ENCODE measurements around the gene HKDC1.
"Not testable (repeated sequence)": the region's sequence is repeated elsewhere in the genome, so short reads cannot be mapped to it uniquely, and the experiment has no call there.

The HKDC1 gene

DNA sequence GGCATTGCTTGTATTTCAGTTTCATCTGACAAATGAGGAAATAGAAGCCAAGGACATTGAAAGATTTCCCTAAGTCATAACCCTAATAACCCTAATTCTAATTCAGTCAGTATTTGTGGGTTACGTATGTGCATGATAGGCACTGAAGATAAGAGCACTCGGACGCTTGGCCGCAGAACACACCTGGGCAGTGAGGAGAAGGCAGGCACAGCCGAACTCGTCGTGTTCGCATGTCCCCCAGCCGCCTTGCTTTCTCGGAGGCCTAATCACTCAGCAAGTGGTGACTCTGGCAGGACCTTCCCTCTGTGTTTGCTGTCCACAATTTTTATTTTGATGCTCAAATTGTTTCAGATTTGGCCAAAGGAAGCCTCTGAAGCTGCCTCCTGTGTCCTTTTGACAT, 23.7 kb downstream of the HKDC1 start:
- no peak for DNase-seq

GRCh38 chr10:69246036-69246435, 25.9 kb downstream of the HKDC1 start:
- no peak for DNase-seq

GRCh38 chr10:69246581-69247312, 26.6 kb downstream of the HKDC1 start:
- DNase-seq, result no peak

DNA sequence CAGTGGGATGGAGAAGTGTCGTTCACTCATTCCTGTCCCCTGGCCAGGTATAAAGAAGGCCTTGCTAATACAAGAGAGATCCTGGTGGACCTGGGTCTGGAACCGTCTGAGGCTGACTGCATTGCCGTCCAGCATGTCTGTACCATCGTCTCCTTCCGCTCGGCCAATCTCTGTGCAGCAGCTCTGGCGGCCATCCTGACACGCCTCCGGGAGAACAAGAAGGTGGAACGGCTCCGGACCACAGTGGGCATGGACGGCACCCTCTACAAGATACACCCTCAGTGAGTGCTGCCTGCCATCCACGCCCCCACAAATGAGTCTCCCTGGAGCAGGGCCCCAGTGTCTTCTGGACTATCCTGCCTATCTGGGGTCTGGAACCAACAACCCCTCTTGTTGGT, 27.2 kb downstream of the HKDC1 start:
- no peak for DNase-seq

DNA sequence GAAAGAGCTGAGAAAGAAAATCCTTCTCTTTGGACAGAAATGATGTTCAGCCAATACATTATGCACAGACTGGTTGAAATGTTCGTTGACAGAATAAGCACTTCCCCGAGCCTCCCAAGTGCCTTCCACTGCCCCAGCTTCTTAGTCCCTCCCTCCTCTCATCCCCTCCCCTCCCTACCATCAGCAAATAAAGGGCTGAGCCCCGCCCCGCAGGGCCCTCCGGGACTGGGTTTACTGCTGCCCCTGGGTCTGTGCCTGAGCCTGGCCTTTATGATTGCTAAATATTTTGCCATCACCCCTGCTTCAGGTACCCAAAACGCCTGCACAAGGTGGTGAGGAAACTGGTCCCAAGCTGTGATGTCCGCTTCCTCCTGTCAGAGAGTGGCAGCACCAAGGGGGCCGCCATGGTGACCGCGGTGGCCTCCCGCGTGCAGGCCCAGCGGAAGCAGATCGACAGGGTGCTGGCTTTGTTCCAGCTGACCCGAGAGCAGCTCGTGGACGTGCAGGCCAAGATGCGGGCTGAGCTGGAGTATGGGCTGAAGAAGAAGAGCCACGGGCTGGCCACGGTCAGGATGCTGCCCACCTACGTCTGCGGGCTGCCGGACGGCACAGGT, 28.1 kb downstream of the HKDC1 start:
- DNase-seq, result no peak

GRCh38 chr10:69250041-69250440, 29.9 kb downstream of the HKDC1 start:
- no peak for DNase-seq

- DNase-seq, result not testable (repeated sequence)
Measured at GRCh38 chr10:69251417-69251816, 31.3 kb downstream of the HKDC1 start.

- no peak for DNase-seq
Measured at GRCh38 chr10:69253171-69253570, 33.0 kb downstream of the HKDC1 start.

DNA sequence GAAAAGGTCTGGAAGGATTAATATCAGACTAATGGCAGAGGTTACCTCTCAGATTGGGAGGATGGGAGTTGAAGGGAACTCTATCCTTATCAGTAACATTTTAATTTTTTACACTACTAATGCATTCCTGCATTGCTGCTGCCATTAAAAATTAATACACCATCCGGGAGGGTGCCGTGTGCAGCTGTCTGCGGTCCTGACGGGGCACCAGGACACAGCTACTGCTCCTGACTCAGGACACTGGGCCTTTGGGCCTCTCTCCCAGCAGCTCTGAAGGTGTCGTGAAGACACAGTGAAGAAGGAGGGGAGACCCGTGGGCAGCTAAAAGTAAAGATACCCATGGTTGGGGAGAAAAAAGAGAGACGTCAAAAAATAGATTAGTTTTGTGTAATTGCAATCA, 34.7 kb downstream of the HKDC1 start:
- DNase-seq, result no peak

DNA sequence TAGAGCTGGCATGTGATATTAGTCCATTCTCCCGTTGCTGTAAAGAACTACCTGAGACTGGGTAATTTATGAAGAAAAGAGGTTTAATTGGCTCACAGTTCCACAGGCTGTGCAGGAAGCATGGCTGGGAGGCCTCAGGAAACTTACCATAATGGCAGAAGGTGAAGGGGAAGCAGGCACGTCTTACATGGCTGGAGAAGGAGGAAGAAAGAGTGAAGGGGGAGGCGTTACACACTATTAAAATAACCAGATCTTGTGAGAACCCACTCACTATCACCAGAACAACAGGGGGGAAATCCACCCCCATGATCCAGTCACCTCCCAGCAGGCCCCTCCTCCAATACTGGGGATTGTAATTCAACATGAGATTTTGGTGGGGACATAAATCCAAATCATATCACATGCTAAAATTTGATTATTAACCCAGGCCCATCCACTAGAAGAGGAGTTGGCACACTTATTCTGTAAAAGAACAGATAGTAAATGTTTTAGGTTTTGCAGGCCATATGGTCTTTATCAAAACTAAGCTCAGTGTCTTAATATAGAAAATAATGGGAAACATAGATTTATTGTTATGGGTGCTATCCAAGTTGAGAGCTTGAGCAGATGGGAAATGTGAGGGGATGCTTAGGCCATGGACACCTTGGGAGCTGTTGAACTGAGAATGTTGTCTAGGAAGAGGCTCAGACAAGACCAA, 39.6 kb downstream of the HKDC1 start:
- DNase-seq, result no peak

DNA sequence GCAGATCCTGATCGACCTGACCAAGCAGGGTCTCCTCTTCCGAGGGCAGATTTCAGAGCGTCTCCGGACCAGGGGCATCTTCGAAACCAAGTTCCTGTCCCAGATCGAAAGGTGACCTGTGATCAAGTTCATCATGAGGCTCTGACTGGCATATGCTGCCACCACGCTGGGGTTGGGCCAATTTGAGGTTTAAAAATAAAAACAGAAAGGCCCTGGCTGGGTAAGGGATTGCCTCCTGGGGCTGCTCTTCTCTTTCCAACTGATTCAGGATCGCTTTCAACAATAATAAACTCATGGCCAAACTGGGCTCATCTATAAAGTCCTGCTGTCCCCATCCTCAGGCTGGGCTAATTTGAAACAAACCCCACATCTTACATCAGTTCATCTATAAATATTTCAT, 41.1 kb downstream of the HKDC1 start:
- DNase-seq, result no peak

DNA sequence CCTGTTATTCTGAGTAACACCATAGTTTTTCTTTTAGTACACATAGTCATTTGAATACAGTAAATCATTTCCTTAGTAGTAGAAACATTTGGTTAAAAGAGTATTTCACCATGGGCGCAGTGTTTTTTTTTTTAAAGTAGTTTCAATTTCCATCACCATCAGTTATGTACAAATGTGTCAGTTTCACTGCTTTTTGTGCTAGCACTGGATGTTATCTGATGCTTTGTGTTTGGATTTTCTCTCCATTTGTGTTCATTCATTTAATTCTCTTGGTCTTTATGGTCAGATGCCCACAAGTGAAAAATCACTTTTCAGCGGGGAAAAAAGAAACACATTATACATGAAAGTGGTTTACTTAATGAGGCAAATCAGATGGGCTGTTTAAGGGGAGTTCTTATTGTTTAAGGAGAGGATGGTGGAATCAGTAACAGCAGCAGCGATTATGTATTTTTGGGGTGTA, 42.2 kb downstream of the HKDC1 start:
- DNase-seq, result no peak

DNA sequence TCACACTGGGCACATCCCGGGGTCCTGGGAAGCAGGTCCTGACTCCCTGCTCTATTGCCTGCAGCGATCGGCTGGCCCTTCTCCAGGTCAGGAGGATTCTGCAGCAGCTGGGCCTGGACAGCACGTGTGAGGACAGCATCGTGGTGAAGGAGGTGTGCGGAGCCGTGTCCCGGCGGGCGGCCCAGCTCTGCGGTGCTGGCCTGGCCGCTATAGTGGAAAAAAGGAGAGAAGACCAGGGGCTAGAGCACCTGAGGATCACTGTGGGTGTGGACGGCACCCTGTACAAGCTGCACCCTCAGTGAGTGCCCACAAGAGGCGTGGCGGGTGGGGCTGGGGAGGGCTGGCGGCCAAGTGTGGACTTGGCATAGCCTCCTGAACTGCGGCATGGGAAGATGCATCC, 45.4 kb downstream of the HKDC1 start:
- no peak for DNase-seq

DNA sequence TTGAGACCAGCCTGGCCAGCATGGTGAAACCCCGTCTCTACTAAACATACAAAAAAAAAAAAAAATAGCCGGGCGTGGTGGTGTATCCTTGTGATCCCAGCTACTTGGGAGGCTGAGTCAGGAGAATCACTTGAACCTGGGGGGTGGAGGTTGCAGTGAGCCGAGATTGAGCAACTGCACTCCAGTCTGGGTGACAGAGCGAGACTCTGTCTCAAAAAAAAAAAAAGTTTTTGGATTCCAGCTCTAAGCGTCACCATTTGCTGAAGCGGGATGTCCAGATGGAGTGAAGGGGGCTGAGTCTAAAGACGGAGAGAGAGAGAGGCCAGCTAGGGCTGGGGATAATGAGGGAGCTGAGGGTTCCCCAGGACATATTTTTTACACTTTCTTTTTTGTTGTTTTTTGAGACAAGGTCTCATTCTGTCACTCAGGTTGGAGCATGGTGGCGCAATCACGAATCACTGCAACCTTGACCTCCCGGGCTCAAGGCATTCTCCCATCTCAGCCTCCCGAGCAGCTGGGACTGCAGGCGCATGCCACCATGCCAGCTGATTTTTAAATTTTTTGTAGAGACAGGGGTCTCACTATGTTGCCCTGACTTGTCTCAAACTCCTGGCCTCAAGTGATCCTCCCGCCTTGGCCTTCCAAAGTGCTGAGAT, 48.8 kb downstream of the HKDC1 start:
- DNase-seq, result no peak

DNA sequence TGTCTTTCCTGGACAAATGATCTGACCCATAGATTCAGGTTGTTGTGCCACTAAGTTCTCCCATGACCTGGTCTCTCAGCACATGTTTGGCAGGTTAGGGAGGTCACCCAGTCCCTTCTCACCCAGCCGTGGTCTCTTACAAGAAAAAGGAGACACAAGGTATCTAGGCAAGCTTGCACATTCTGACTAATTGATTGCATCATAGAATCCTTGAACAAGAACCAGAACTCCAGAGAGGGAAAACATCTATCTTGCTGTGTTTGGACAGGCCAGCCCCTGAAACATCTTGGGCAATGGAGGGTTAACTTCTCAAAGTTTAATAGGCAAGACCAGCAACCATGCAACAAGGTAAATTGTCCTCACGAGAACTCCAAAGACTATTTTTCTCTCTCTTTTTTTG, 49.6 kb downstream of the HKDC1 start:
- no peak for DNase-seq

DNA sequence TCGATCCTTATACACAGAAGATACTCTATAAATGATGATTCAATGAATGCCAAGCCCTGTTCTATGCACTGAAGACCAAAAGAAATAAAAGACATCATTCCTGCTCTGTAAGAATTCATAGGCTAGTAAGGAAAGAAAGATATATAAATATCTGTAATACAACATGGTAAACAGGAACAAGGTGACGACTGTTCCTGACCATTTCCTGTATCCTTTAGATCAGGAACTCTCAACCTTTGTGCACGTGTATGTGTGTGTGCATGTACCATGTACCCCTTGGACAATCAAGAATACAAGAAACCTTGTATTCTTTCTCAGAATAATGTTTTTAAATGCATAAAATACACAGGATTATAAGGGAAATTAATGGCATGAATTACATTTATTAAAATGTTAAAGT, 50.9 kb downstream of the HKDC1 start:
- DNase-seq, result no peak

GRCh38 chr10:69272624-69273023, 52.5 kb downstream of the HKDC1 start:
- no peak for DNase-seq

GRCh38 chr10:69275444-69275843, 55.3 kb downstream of the HKDC1 start:
- no peak for DNase-seq

DNA sequence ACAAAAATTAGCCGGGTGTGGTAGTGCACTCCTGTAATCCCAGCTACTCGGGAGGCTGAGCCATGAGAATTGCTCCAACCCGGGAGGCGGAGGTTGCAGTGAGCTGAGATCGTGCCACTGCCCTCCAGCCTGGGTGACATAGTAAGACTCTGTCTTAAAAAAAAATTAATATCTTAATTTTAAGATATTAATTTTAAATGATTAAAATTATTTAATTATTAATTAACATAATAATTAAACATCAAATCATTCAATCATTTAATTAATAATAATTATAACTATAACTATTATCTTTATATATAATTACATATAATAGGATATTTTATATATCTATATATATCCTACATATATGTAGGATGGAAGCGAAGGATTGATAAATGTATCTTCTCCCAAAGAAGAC, 56.4 kb downstream of the HKDC1 start:
- DNase-seq, result no peak

DNA sequence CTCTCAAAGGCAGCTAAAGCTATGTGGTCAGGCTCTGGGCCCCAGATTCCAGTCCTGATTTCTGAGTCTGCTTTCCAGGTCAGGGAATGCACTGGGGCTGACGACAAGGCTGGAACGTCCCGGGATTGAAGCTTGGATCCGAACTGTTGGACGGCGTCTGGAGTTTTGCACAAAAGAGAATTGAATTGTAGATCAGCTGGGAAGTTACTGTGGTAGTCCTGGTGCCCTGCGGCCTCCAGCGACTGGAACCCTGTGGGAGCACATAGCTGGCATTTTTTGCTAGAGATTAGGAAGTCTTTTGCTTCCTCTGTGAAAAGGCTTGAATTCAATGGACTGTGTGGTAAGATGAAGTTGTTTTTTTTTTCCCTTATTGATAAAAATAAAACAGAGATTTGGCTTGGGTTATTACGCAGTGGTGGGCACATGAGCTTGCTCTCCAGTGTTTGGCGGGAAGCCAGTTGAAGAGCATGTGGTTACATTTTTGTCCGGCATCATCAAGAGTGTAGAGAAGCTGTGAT, 58.4 kb downstream of the HKDC1 start, which contains the start of gene HK1:
Gene HK1, plus strand, starts transcription at position 51 of the 518 bp plus-strand sequence.
- no peak for DNase-seq

DNA sequence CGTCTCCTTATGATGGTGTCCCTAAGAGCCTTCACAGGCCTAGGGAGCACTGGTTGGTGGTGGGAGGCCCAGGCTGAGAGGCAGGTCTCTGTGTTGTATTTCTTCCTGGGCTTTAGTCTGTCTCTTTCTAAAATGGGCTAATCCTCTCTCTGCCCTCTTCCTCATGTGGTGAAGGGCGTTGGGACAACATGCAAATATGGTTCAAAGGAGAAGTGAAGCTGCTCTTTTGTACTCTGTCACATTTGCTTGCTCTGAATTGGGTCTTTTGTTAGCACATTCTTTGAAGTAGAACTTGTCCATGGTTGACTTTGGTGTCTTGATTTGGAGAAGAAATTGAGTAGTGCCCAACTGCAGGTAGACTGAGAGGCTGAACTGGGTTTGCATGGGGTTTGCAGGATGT, 59.0 kb downstream of the HKDC1 start:
- no peak for DNase-seq

GRCh38 chr10:69281507-69282413, 61.6 kb downstream of the HKDC1 start:
- DNase-seq, result no peak
